H9 (cell line): ENCODE data around the gene CYBRD1. TPM values are rescaled to one million over a fixed set of nuclear protein-coding genes. Genes with fewer than 3 reads are reported as not detected.

Source experiments
- DNase-seq: peaks from one replicate; pipeline ENCODE4 v3.0.0-alpha.2; 2017
- H2AFZ ChIP-seq: one replicate; pipeline ENCODE4 v1.6.1; 2013; ENCODE audit warnings: mild to moderate bottlenecking, low read length, control low read depth, moderate library complexity
- H2AK5ac ChIP-seq: 2 replicates; pipeline ENCODE4 v1.6.1; 2013; ENCODE audit warnings: low read length, control low read depth, mixed read lengths; ENCODE audit not compliant: insufficient read length
- H2BK120ac ChIP-seq: one replicate; pipeline ENCODE4 v1.6.1; 2013; ENCODE audit warnings: low read depth, mild to moderate bottlenecking, low read length, control low read depth, inconsistent platforms; ENCODE audit not compliant: poor library complexity, severe bottlenecking
- H2BK12ac ChIP-seq: 2 replicates; pipeline ENCODE4 v1.6.1; 2013; ENCODE audit warnings: low read length, control low read depth, mixed read lengths, low read depth; ENCODE audit not compliant: insufficient read length
- H2BK15ac ChIP-seq: 2 replicates; pipeline ENCODE4 v1.6.1; 2013; ENCODE audit warnings: low read depth, low read length, control low read depth
- H2BK20ac ChIP-seq: one replicate; pipeline ENCODE4 v1.6.1; 2013; ENCODE audit warnings: low read depth, mild to moderate bottlenecking, low read length, control low read depth, inconsistent platforms; ENCODE audit not compliant: poor library complexity, severe bottlenecking
- H2BK5ac ChIP-seq: 2 replicates; pipeline ENCODE4 v1.6.1; 2013; ENCODE audit warnings: low read length, control low read depth, mixed read lengths; ENCODE audit not compliant: insufficient read length
- H3K14ac ChIP-seq: 2 replicates; pipeline ENCODE4 v1.6.1; 2013; ENCODE audit warnings: low read length, control low read depth; ENCODE audit not compliant: insufficient read depth
- H3K18ac ChIP-seq: 2 replicates; pipeline ENCODE4 v1.6.1; 2013; ENCODE audit warnings: low read depth, mild to moderate bottlenecking, mixed read lengths, low read length, control low read depth; ENCODE audit not compliant: insufficient read length
- H3K23ac ChIP-seq: 2 replicates; pipeline ENCODE4 v1.6.1; 2013; ENCODE audit warnings: low read length, control low read depth, mixed read lengths, low read depth; ENCODE audit not compliant: insufficient read length
- H3K23me2 ChIP-seq: 2 replicates; pipeline ENCODE4 v1.6.1; 2013; ENCODE audit warnings: low read depth, mild to moderate bottlenecking, mixed read lengths, low read length, control low read depth; ENCODE audit not compliant: insufficient read length, poor library complexity, severe bottlenecking
- H3K27ac ChIP-seq: 2 replicates; pipeline ENCODE4 v1.5.1; 2013; ENCODE audit warnings: low read length, control low read depth, mixed read lengths, low read depth; ENCODE audit not compliant: insufficient read length
- H3K27me3 ChIP-seq: 2 replicates; pipeline ENCODE4 v1.6.1; 2013; ENCODE audit warnings: low read length, control low read depth, inconsistent platforms; ENCODE audit not compliant: insufficient read depth
- H3K4ac ChIP-seq: 2 replicates; pipeline ENCODE4 v1.6.1; 2013; ENCODE audit warnings: low read depth, mild to moderate bottlenecking, control low read depth, inconsistent platforms, low read length, moderate library complexity
- H3K4me1 ChIP-seq: 2 replicates; pipeline ENCODE4 v1.6.1; 2013; ENCODE audit warnings: low read length, control low read depth, inconsistent platforms; ENCODE audit not compliant: insufficient read depth
- H3K4me2 ChIP-seq: 2 replicates; pipeline ENCODE4 v1.6.1; 2013; ENCODE audit warnings: low read length, control low read depth, mixed read lengths; ENCODE audit not compliant: insufficient read length, insufficient read depth
- H3K56ac ChIP-seq: 2 replicates; pipeline ENCODE4 v1.6.1; 2013; ENCODE audit warnings: low read depth, mild to moderate bottlenecking, mixed read lengths, low read length, control low read depth; ENCODE audit not compliant: insufficient read length
- H3K79me1 ChIP-seq: 2 replicates; pipeline ENCODE4 v1.6.1; 2013; ENCODE audit warnings: low read depth, mild to moderate bottlenecking, moderate library complexity, low read length, control low read depth, inconsistent platforms; ENCODE audit not compliant: insufficient read depth, poor library complexity, severe bottlenecking
- H3K79me2 ChIP-seq: 2 replicates; pipeline ENCODE4 v1.6.1; 2013; ENCODE audit warnings: low read length, control low read depth, inconsistent platforms; ENCODE audit not compliant: insufficient read depth
- H3K9ac ChIP-seq: 2 replicates; pipeline ENCODE4 v1.6.1; 2013; ENCODE audit warnings: low read length, control low read depth, mixed read lengths; ENCODE audit not compliant: insufficient read length; ENCODE audit errors: extremely low read depth
- H3K9me3 ChIP-seq: one replicate; pipeline ENCODE4 v1.6.1; 2013; ENCODE audit warnings: low read depth, low read length, inconsistent platforms; ENCODE audit not compliant: control insufficient read depth
- H3T11ph ChIP-seq: one replicate; pipeline ENCODE4 v1.6.1; 2013; ENCODE audit warnings: mild to moderate bottlenecking, low read length, control low read depth, inconsistent platforms
- H4K20me1 ChIP-seq: one replicate; pipeline ENCODE4 v1.6.1; 2013; ENCODE audit not compliant: control insufficient read depth, insufficient read length, insufficient read depth
- H4K5ac ChIP-seq: 2 replicates; pipeline ENCODE4 v1.6.1; 2013; ENCODE audit warnings: low read depth, mild to moderate bottlenecking, mixed read lengths, low read length, control low read depth; ENCODE audit not compliant: insufficient read length
- H4K8ac ChIP-seq: replicated peaks from 2 replicates; pipeline ENCODE4 v1.6.1; 2013; ENCODE audit warnings: low read length, control low read depth, mixed read lengths, low read depth; ENCODE audit not compliant: insufficient read length
- H4K91ac ChIP-seq: 2 replicates; pipeline ENCODE4 v1.6.1; 2013; ENCODE audit warnings: low read depth, mild to moderate bottlenecking, moderate library complexity, mixed read lengths, low read length, control low read depth; ENCODE audit not compliant: insufficient read length
- H3K27ac Mint-ChIP-seq, 3 experiments: 2 replicates in 2 of 3; 3 replicates in 1 of 3; pipeline ENCODE4 v1.8.0; 2020 to 2021; ENCODE audit warnings: mixed read lengths in 3 of 3, mild to moderate bottlenecking in 1 of 3, moderate library complexity in 1 of 3
- H3K27me3 Mint-ChIP-seq: 2 replicates; pipeline ENCODE4 v1.8.0; 2021; ENCODE audit warnings: low read depth, mild to moderate bottlenecking, moderate library complexity, mixed read lengths
- H3K36me3 Mint-ChIP-seq, 3 experiments: 2 replicates in 2 of 3; 3 replicates in 1 of 3; pipeline ENCODE4 v1.8.0; 2020 to 2021; ENCODE audit warnings: low read depth in 3 of 3, mixed read lengths in 3 of 3; ENCODE audit not compliant: insufficient read depth in 1 of 3
- H3K4me1 Mint-ChIP-seq, 2 experiments: 2 replicates each; pipeline ENCODE4 v1.8.0; 2020; ENCODE audit warnings: mixed read lengths in 2 of 2
- H3K4me3 Mint-ChIP-seq, 2 experiments: 2 replicates in 1 of 2; 3 replicates in 1 of 2; pipeline ENCODE4 v1.8.0; 2020 to 2021; ENCODE audit warnings: mild to moderate bottlenecking in 2 of 2, mixed read lengths in 2 of 2, moderate library complexity in 1 of 2
- H3K9me3 Mint-ChIP-seq, 2 experiments: 2 replicates in 1 of 2; 3 replicates in 1 of 2; pipeline ENCODE4 v1.8.0; 2020; ENCODE audit warnings: mild to moderate bottlenecking in 2 of 2, mixed read lengths in 2 of 2, moderate library complexity in 1 of 2
- WGBS: extraction: QIAGEN DNeasy Blood & Tissue Kit; methylation state at CpG from one replicate; pipeline ENCODE4 v1.1.7; 2013; ENCODE audit warnings: missing lambda C conversion rate, low lambda C conversion rate, mixed read lengths; ENCODE audit not compliant: insufficient read length; ENCODE audit errors: extremely low coverage; 5-methylcytosine and 5-hydroxymethylcytosine counted together
- total RNA-seq: library from RNA; stranded (reverse); gene quantifications from 2 replicates; pipeline ENCODE4 v1.2.1, GENCODE V29; 2021
- TF ChIP-seq, protein P1 (sequence below): fragments of 200-600 bp; sonication (generic); conservative IDR thresholded peaks from 3 replicates; pipeline ENCODE4 v1.8.0; 2021; ENCODE audit warnings: antibody characterized with exemption, mild to moderate bottlenecking

Gene CYBRD1
- total RNA-seq, 1 experiment from 2014 or later, result 3.6 TPM

- H3K9me3 Mint-ChIP-seq, result no peaks in the 10 kb centered on the region
- H3K4me2 ChIP-seq, result no peak overlapping the region
Measured at GRCh38 chr2:171478345-171478744, 43.9 kb upstream of the CYBRD1 start.

More at GRCh38 chr2:171478345-171478744, 43.9 kb upstream of the CYBRD1 start:
- H3K27me3 ChIP-seq, result no peaks in the 10 kb centered on the region
- H2BK12ac ChIP-seq, result no peak overlapping the region
- no peak overlapping the region for H2BK15ac ChIP-seq
- H4K8ac ChIP-seq, result no peak overlapping the region
- H3K27me3 Mint-ChIP-seq, result no peaks in the 10 kb centered on the region
- no peak overlapping the region for H3K27ac Mint-ChIP-seq
- no peak overlapping the region for H2AFZ ChIP-seq
- H3K9ac ChIP-seq, result no peak overlapping the region
- no peak overlapping the region for H2BK5ac ChIP-seq
- H3K27ac ChIP-seq, result no peak overlapping the region
- no peak overlapping the region for H3K56ac ChIP-seq
- H4K5ac ChIP-seq, result no peak overlapping the region
- no peak overlapping the region for H2BK20ac ChIP-seq
- no peak overlapping the region for H3K4ac ChIP-seq
- H3K23me2 ChIP-seq, result no peaks in the 10 kb centered on the region
- no peak overlapping the region for H2AK5ac ChIP-seq
- peaks cover 4 to 35% (median 29%) of the 10 kb centered on the region in 3 experiments; a peak in 6 of 7 replicates for H3K36me3 Mint-ChIP-seq
- TF ChIP-seq, protein P1, sequence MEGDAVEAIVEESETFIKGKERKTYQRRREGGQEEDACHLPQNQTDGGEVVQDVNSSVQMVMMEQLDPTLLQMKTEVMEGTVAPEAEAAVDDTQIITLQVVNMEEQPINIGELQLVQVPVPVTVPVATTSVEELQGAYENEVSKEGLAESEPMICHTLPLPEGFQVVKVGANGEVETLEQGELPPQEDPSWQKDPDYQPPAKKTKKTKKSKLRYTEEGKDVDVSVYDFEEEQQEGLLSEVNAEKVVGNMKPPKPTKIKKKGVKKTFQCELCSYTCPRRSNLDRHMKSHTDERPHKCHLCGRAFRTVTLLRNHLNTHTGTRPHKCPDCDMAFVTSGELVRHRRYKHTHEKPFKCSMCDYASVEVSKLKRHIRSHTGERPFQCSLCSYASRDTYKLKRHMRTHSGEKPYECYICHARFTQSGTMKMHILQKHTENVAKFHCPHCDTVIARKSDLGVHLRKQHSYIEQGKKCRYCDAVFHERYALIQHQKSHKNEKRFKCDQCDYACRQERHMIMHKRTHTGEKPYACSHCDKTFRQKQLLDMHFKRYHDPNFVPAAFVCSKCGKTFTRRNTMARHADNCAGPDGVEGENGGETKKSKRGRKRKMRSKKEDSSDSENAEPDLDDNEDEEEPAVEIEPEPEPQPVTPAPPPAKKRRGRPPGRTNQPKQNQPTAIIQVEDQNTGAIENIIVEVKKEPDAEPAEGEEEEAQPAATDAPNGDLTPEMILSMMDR, result no peak
- no peaks in the 10 kb centered on the region for H3K9me3 ChIP-seq
- H3T11ph ChIP-seq, result no peak overlapping the region
- no peak overlapping the region for H3K4me3 Mint-ChIP-seq
- no peaks in the 10 kb centered on the region for H3K79me2 ChIP-seq
- no peaks in the 10 kb centered on the region for H3K79me1 ChIP-seq
- H3K4me1 Mint-ChIP-seq, result peaks cover 14 to 23% of the 10 kb centered on the region in 2 experiments
- no peak overlapping the region for H3K23ac ChIP-seq
- H3K18ac ChIP-seq, result no peak overlapping the region
- DNase-seq, result no peak
- no peak overlapping the region for H4K91ac ChIP-seq
- H3K14ac ChIP-seq, result no peak overlapping the region
- H2BK120ac ChIP-seq, result no peak overlapping the region
- no CpG with 5 or more reads among the region's 1 CpG for WGBS
- no peaks in the 10 kb centered on the region for H4K20me1 ChIP-seq
- H3K4me1 ChIP-seq, result peaks cover 6% of the 10 kb centered on the region; the same call in 1 of the 2 replicates
